Activated B cell treated with CpG ODN at 0.5 μM for 24 hours (primary cell): ENCODE results near the gene EEF1AKMT3. TPM values are rescaled to one million over a fixed set of nuclear protein-coding genes. Genes with fewer than 3 reads are reported as not detected.

ENCODE experiments used
- ATAC-seq: fragments of 200-7000 bp; cut with Tn5 transposase; one replicate; pipeline ENCODE4 v1.10.0; 2021; ENCODE audit warnings: low read depth, mild to moderate bottlenecking, moderate library complexity
- CTCF ChIA-PET: fragments of 350-600 bp; sonication (Branson Sonifier 250); formaldehyde crosslinking; loops from one replicate; lab custom pipeline; 2021; ENCODE audit warnings: antibody characterized with exemption; lab: Charles Lee
- POLR2A ChIA-PET: fragments of 350-600 bp; sonication (Branson Sonifier 250); formaldehyde crosslinking; loops from one replicate; lab custom pipeline; 2021; ENCODE audit warnings: antibody characterized with exemption; lab: Charles Lee
- DNase-seq: peaks from one replicate; pipeline ENCODE4 v3.0.0; 2022
- H3K27ac Mint-ChIP-seq: one replicate; pipeline ENCODE4 v1.8.0; 2020; ENCODE audit warnings: mixed read lengths
- H3K27me3 Mint-ChIP-seq: one replicate; pipeline ENCODE4 v1.8.0; 2021; ENCODE audit warnings: mixed read lengths
- H3K36me3 Mint-ChIP-seq: one replicate; pipeline ENCODE4 v1.8.0; 2021; ENCODE audit warnings: low read depth, mixed read lengths
- H3K4me1 Mint-ChIP-seq: one replicate; pipeline ENCODE4 v1.8.0; 2021; ENCODE audit warnings: mixed read lengths
- H3K4me3 Mint-ChIP-seq: one replicate; pipeline ENCODE4 v1.8.0; 2020; ENCODE audit warnings: mild to moderate bottlenecking, mixed read lengths
- H3K9me3 Mint-ChIP-seq: one replicate; pipeline ENCODE4 v1.8.0; 2020; ENCODE audit warnings: mixed read lengths
- intact Hi-C: fragments of 100-400 bp; cut with micrococcal nuclease; formaldehyde crosslinking; loops from one replicate; pipeline ENCODE4 v1.15.1; 2024
- total RNA-seq: library from RNA; stranded (reverse); gene quantifications from 2 replicates; pipeline ENCODE4 v1.2.3, GENCODE V29; 2022
- TF ChIP-seq, protein P1 (sequence below): fragments of 200-600 bp; IDR thresholded peaks from one replicate; pipeline ENCODE4 v1.8.0; 2022; ENCODE audit warnings: antibody characterized with exemption, mild to moderate bottlenecking

Gene EEF1AKMT3
- total RNA-seq, 1 donor from 2014 or later, result 0.60 TPM

DNA sequence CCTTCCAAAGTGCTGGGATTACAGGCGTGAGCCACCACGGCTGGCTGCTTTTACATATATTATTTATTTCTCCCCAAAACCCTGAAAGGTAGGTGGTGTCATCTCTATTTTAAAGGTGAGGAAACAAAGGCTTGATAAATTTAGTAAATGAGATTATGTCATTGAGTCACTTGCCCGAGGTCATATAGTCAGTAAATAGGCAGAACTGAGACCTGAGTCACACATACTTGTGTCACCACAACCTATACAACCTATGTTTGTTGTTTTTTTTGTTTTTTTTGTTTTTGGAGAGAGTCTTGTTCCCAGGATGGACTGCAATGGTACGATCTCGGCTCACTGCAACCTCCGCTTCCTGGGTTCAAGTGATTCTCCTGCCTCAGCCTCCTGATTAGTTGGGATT, 22.9 kb downstream of the EEF1AKMT3 start:
- DNase-seq, result no peak
- TF ChIP-seq, protein P1, sequence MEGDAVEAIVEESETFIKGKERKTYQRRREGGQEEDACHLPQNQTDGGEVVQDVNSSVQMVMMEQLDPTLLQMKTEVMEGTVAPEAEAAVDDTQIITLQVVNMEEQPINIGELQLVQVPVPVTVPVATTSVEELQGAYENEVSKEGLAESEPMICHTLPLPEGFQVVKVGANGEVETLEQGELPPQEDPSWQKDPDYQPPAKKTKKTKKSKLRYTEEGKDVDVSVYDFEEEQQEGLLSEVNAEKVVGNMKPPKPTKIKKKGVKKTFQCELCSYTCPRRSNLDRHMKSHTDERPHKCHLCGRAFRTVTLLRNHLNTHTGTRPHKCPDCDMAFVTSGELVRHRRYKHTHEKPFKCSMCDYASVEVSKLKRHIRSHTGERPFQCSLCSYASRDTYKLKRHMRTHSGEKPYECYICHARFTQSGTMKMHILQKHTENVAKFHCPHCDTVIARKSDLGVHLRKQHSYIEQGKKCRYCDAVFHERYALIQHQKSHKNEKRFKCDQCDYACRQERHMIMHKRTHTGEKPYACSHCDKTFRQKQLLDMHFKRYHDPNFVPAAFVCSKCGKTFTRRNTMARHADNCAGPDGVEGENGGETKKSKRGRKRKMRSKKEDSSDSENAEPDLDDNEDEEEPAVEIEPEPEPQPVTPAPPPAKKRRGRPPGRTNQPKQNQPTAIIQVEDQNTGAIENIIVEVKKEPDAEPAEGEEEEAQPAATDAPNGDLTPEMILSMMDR, result no peak
- Mint-ChIP-seq H3K36me3 (peaks cover 78% of the 10 kb centered on the region), H3K9me3 (no peaks in the 10 kb centered on the region), H3K4me1 (no peaks in the 10 kb centered on the region), H3K27ac (no peak overlapping the region), H3K27me3 (no peaks in the 10 kb centered on the region), H3K4me3 (no peak overlapping the region)
- ChIA-PET POLR2A (no interaction called here), CTCF (no interaction called here)
- ATAC-seq, result no peak
- intact Hi-C loops, result no loop called here

DNA sequence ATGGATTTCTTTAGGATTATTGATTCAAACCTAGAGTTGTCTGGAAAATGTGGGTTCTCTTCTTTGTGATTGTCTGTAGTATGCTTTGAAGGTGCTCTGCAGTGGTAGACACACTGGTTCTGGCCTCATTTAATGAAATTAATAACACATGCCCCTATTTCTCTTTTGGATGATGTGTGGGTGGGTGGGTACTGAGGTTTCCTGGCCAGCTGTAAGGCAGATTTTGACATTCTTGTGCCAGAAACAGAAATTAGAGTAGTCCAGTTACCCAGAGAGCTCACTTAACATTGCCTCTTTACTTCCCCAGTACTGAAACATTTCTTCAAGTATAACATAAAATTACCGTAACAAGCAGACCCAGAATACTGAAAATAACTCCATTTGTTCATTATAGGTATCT, 24.6 kb downstream of the EEF1AKMT3 start:
- intact Hi-C loops, result no loop called here
- ATAC-seq (no peak), DNase-seq (no peak)
- Mint-ChIP-seq H3K4me3 (no peak overlapping the region), H3K36me3 (peaks cover 75% of the 10 kb centered on the region), H3K9me3 (no peaks in the 10 kb centered on the region), H3K27me3 (no peaks in the 10 kb centered on the region), H3K27ac (no peak overlapping the region), H3K4me1 (no peaks in the 10 kb centered on the region)
- TF ChIP-seq, protein P1, result no peak
- POLR2A ChIA-PET, result no interaction called here
- CTCF ChIA-PET, result interaction anchor here (1.4 kb wide), 1 partner anchor 40 kb away, joined by 3 read pairs; no protein-coding TSS in a partner anchor

DNA sequence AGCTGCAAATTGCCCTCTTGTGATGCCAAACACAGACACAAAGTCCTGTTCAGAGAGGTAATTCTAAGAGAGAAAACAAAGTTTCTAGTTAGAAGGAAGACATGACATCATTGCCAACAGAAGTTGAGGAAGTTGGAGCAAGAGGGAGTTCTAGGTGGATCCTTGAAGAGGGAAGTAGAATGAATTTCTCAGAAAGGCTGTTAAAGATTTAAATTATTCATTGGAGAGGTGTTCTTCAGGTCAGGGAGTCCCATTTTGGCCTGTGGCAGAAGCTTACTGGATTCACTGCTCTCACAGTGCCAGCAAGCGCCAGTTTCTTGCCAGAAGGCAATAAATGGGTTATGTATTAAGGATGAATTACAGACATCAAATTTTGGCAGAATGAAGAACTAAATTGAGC, 25.5 kb downstream of the EEF1AKMT3 start:
- ChIA-PET CTCF (no interaction called here), POLR2A (no interaction called here)
- no peak for ATAC-seq
- Mint-ChIP-seq H3K4me3 (no peak overlapping the region), H3K27me3 (no peaks in the 10 kb centered on the region), H3K36me3 (peaks cover 73% of the 10 kb centered on the region), H3K4me1 (no peaks in the 10 kb centered on the region), H3K27ac (no peak overlapping the region), H3K9me3 (no peaks in the 10 kb centered on the region)
- intact Hi-C loops, result no loop called here
- TF ChIP-seq, protein P1, result no peak
- DNase-seq, result no peak

DNA sequence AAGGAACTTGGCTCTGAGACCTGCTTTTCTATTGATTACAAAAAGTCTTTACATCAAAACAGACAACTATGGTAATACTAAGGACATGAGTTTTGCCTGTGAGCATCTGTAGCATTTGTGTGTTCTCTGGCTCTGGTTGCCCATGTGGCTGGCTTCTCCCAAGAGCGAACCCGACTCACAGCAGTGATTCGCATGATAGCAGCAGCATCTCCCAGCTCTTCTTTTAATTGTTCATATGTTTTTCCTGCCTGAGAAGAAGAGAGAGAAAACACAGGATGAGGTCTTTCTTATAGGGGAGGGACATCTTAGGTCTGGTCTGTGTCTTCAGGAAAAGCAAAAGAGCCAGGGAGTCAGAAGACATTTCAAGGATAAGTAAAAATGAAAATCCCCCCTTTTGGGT, 28.6 kb downstream of the EEF1AKMT3 start:
- intact Hi-C loops, result no loop called here
- Mint-ChIP-seq H3K27ac (no peak overlapping the region), H3K27me3 (no peaks in the 10 kb centered on the region), H3K36me3 (peaks cover 59% of the 10 kb centered on the region), H3K4me1 (no peaks in the 10 kb centered on the region), H3K9me3 (no peaks in the 10 kb centered on the region), H3K4me3 (no peak overlapping the region)
- POLR2A ChIA-PET, result no interaction called here
- CTCF ChIA-PET, result interaction anchor here (1.3 kb wide), 1 partner anchor 105 kb away, joined by 3 read pairs; no protein-coding TSS in a partner anchor
- TF ChIP-seq, protein P1, result no peak
- DNase-seq, result no peak
- no peak for ATAC-seq

DNA sequence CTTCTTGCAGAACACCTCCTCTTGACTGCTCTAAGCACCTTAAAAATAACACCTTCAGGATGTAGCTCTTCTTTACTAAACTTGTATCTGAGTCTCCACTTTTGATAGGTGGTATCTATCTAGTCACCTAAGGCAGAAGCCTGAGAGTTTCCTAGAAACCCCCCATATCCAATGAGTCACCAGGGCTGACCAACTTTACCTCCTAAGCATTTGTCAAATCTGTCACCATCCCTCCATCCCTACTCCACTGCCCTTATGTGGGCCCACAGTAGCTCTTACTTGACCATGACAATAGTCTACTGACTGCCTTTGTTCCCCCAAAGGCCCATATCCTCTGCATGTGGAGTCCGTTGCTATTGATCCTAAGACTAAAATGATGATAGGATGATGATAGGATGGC, 30.2 kb downstream of the EEF1AKMT3 start:
- intact Hi-C loops, result loop anchor here (1.0 to 2.0 kb wide), 3 partner anchors 29 to 103 kb away; no protein-coding TSS in a partner anchor
- Mint-ChIP-seq H3K27ac (no peak overlapping the region), H3K4me1 (no peaks in the 10 kb centered on the region), H3K4me3 (no peak overlapping the region), H3K9me3 (no peaks in the 10 kb centered on the region), H3K27me3 (no peaks in the 10 kb centered on the region), H3K36me3 (peaks cover 48% of the 10 kb centered on the region)
- CTCF ChIA-PET, result interaction anchor here (0.9 to 3.5 kb wide), 11 partner anchors 9 to 108 kb away, joined by 3 to 34 read pairs (median 5); partner anchors contain the start of genes AVIL and TSFM
- ATAC-seq (no peak), DNase-seq (no peak)
- TF ChIP-seq, protein P1, result no peak
- POLR2A ChIA-PET, result interaction anchor here (0.6 kb wide), 1 partner anchor 102 kb away, joined by 7 read pairs; no protein-coding TSS in a partner anchor
